HepG2 (cell line): ENCODE measurements around the gene EXOSC6. TPM values are rescaled to one million over a fixed set of nuclear protein-coding genes. Genes with fewer than 3 reads are reported as not detected.
A peak's percentile ranks its signal among the peaks of the same experiment; 100 is the strongest.

Source experiments
- BHLHE40 ChIP-seq: IDR thresholded peaks from 2 replicates; pipeline ENCODE4 v1.6.1; 2011; ENCODE audit warnings: low read length, improper control_type of control experiment
- CEBPB ChIP-seq: IDR thresholded peaks from 2 replicates; pipeline ENCODE4 v1.6.1; 2011; ENCODE audit warnings: low read depth, low read length, improper control_type of control experiment, borderline replicate concordance
- DZIP1 ChIP-seq: sonication (generic); formaldehyde crosslinking; IDR thresholded peaks from 2 replicates; pipeline ENCODE4 v1.5.0; 2020; ENCODE audit warnings: mild to moderate bottlenecking, missing genetic modification reagents
- ELF1 ChIP-seq: sonication (generic); formaldehyde crosslinking; IDR thresholded peaks from 2 replicates; pipeline ENCODE4 v1.4.0; 2020; ENCODE audit warnings: missing genetic modification reagents
- HMGA1 ChIP-seq: sonication (generic); formaldehyde crosslinking; conservative IDR thresholded peaks from 2 replicates; pipeline ENCODE4 v1.4.0; 2020; ENCODE audit warnings: missing genetic modification reagents
- HNRNPH1 ChIP-seq: fragments of 200-400 bp; formaldehyde crosslinking; optimal IDR thresholded peaks from 2 replicates; pipeline ENCODE3; 2017; ENCODE audit warnings: mild to moderate bottlenecking, low read depth, low read length
- HOXA5 ChIP-seq: sonication (generic); formaldehyde crosslinking; IDR thresholded peaks from 2 replicates; pipeline ENCODE4 v1.4.0; 2020; ENCODE audit warnings: missing genetic modification reagents
- KLF9 ChIP-seq: IDR thresholded peaks from 2 replicates; pipeline ENCODE4 v1.6.1; 2016; ENCODE audit warnings: low read depth
- NR2C2 ChIP-seq: sonication (generic); formaldehyde crosslinking; IDR thresholded peaks from 2 replicates; pipeline ENCODE4 v1.4.0; 2020; ENCODE audit warnings: missing genetic modification reagents, mild to moderate bottlenecking, moderate library complexity, borderline replicate concordance
- NR2F1 ChIP-seq, 2 experiments: fragments of 450-650 bp in 1 of 2; formaldehyde crosslinking in 1 of 2; IDR thresholded peaks; 2 replicates each; pipeline versions ENCODE4 v1.5.0 to v1.6.1; 2016 to 2020; ENCODE audit warnings: mild to moderate bottlenecking in 1 of 2, missing compliant biosample characterization in 1 of 2, missing genetic modification reagents in 1 of 2, moderate library complexity in 1 of 2
- NR3C1 ChIP-seq: sonication (generic); formaldehyde crosslinking; IDR thresholded peaks from 2 replicates; pipeline ENCODE4 v1.4.0; 2020; ENCODE audit warnings: missing genetic modification reagents
- RBAK ChIP-seq: sonication (generic); formaldehyde crosslinking; IDR thresholded peaks from 2 replicates; pipeline ENCODE4 v1.5.1; 2020; ENCODE audit warnings: mild to moderate bottlenecking, missing genetic modification reagents
- REL ChIP-seq: sonication (generic); formaldehyde crosslinking; conservative IDR thresholded peaks from 2 replicates; pipeline ENCODE4 v1.8.0; 2022; ENCODE audit warnings: mild to moderate bottlenecking, missing genetic modification reagents, moderate library complexity
- RORA ChIP-seq: sonication (generic); formaldehyde crosslinking; IDR thresholded peaks from 2 replicates; pipeline ENCODE4 v1.5.0; 2020; ENCODE audit warnings: mild to moderate bottlenecking, missing genetic modification reagents, moderate library complexity
- ZBTB8A ChIP-seq: sonication (generic); formaldehyde crosslinking; IDR thresholded peaks from 2 replicates; pipeline ENCODE4 v1.4.0; 2020; ENCODE audit warnings: mild to moderate bottlenecking, low read depth, missing genetic modification reagents, borderline replicate concordance
- ZNF274 ChIP-seq: sonication (generic); formaldehyde crosslinking; IDR thresholded peaks from 2 replicates; pipeline ENCODE4 v1.5.1; 2020; ENCODE audit warnings: mild to moderate bottlenecking, missing genetic modification reagents
- ZNF703 ChIP-seq: sonication (generic); formaldehyde crosslinking; IDR thresholded peaks from 2 replicates; pipeline ENCODE4 v1.5.1; 2020; ENCODE audit warnings: missing genetic modification reagents, mild to moderate bottlenecking, moderate library complexity, borderline replicate concordance
- ZZZ3 ChIP-seq: sonication (generic); formaldehyde crosslinking; IDR thresholded peaks from 2 replicates; pipeline ENCODE4 v1.4.0; 2020; ENCODE audit warnings: missing genetic modification reagents, mild to moderate bottlenecking, borderline replicate concordance
- polyA plus RNA-seq, 8 experiments: library from polyadenylated mRNA; depleted of rRNA in 3 of 8; stranded (reverse) in 7 of 8; unstranded in 1 of 8; fragments of >200 nt; fragmentation: Illumina TruSeq in 4 of 8; extraction: Trizol in 4 of 8; gene quantifications; 2 replicates each; pipeline versions ENCODE4 v1.2.1 to v1.2.3, GENCODE V29; 2011 to 2016; ENCODE audit warnings: low read depth in 4 of 8, missing spikeins in 1 of 8, mixed read lengths in 1 of 8; ENCODE audit not compliant: insufficient read depth in 1 of 8
- total RNA-seq, 5 experiments: library from RNA; depleted of rRNA; stranded (reverse); fragments of >200 nt; fragmentation: Illumina TruSeq; extraction: Trizol; gene quantifications; 2 replicates each; pipeline ENCODE4 v1.2.3, GENCODE V29; 2016; ENCODE audit warnings: low read depth in 1 of 5
- TF ChIP-seq, protein P1 (sequence below), 2 experiments: IDR thresholded peaks; 2 replicates each; pipeline ENCODE4 v1.6.1; 2011 to 2012; ENCODE audit warnings: low read length in 2 of 2, borderline replicate concordance in 1 of 2, low read depth in 1 of 2, mild to moderate bottlenecking in 1 of 2, moderate library complexity in 1 of 2
- TF ChIP-seq, protein P2 (sequence below), 2 experiments: fragments of 450-650 bp in 1 of 2; sonication (generic) in 1 of 2; formaldehyde crosslinking; IDR thresholded peaks; 2 replicates each; pipeline versions ENCODE4 v1.5.0 to v1.8.0; 2020 to 2022; ENCODE audit warnings: mild to moderate bottlenecking in 1 of 2, missing genetic modification reagents in 1 of 2

EXOSC6 gene
- total and polyA plus RNA-seq, 2 of the 13 experiments (the other 11 are each of a cell fraction or from before 2014, with no cell fraction given): 13.1 to 39.9 TPM

DNA sequence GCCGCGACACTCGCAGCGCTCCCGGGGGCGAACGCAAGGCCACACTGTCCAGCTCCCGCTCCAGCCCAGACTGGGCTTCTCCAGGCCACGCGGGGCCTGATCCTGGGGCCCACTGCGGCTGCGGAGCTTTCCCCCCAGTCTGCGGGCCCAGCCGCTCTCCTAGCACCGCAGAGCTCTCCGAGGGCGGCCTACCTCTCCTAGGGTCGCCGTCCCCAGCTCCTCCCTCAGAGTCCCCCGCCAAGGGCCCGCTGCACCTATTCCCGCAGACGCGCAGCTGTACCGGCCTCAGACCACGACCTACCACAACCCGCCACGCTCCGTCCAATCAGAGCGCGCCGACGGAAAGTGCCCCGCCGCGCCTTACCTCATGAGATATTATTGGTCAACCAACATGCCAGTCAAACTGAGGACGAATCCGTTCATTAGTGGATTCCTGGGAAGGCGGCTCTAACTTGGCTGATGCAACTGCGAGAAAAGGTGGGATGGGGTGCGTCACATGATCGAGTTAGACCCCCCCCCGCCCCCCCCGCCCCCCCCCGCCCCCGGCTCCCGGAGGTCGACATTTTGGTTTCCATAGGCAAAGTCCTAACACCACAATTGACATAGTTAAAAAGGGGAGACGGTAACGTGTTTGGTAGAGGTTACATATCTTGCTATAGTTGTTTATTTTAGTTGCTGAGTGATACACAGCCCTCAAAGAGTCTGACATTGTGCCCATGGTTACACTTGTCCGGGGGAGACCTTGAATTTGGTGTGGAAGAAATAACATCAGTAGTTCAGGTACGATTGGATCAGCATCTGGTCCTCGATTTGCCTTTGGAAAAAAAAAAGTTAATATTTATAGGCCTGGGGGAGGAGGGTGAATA, 37.7 kb upstream of the EXOSC6 start, which contains the start of gene AARS1 (continued):
- TF ChIP-seq DZIP1 (peak; percentile 90), ZZZ3 (peak; percentile 51), ELF1 (no peak; the same call in 1 of the 2 replicates), RORA (CRISPR knock-in tag) (no peak), NR2F1 (CRISPR knock-in tag; IDR thresholded peaks at IDR 0.05) (peak in 1 of 2 experiments; percentile 11; a peak in 1 of 4 replicates), HNRNPH1 (peak; percentile 91), NR2C2 (CRISPR knock-in tag) (peak; percentile 58), HMGA1 (no peak), ZNF274 (CRISPR knock-in tag) (peak; percentile 93), REL (CRISPR knock-in tag) (0 out of 2 replicates have a peak, but pooled peaks have one; percentile 34), ZBTB8A (CRISPR knock-in tag) (no peak), ZNF703 (CRISPR knock-in tag) (no peak), KLF9 (CRISPR knock-in tag) (peak; percentile 70; the same call in 1 of the 2 replicates), NR3C1 (CRISPR knock-in tag) (no peak), CEBPB (peak; percentile 96), RBAK (no peak), HOXA5 (CRISPR knock-in tag) (peak; percentile 97), BHLHE40 (peak; percentile 25)
- TF ChIP-seq, protein P1, sequence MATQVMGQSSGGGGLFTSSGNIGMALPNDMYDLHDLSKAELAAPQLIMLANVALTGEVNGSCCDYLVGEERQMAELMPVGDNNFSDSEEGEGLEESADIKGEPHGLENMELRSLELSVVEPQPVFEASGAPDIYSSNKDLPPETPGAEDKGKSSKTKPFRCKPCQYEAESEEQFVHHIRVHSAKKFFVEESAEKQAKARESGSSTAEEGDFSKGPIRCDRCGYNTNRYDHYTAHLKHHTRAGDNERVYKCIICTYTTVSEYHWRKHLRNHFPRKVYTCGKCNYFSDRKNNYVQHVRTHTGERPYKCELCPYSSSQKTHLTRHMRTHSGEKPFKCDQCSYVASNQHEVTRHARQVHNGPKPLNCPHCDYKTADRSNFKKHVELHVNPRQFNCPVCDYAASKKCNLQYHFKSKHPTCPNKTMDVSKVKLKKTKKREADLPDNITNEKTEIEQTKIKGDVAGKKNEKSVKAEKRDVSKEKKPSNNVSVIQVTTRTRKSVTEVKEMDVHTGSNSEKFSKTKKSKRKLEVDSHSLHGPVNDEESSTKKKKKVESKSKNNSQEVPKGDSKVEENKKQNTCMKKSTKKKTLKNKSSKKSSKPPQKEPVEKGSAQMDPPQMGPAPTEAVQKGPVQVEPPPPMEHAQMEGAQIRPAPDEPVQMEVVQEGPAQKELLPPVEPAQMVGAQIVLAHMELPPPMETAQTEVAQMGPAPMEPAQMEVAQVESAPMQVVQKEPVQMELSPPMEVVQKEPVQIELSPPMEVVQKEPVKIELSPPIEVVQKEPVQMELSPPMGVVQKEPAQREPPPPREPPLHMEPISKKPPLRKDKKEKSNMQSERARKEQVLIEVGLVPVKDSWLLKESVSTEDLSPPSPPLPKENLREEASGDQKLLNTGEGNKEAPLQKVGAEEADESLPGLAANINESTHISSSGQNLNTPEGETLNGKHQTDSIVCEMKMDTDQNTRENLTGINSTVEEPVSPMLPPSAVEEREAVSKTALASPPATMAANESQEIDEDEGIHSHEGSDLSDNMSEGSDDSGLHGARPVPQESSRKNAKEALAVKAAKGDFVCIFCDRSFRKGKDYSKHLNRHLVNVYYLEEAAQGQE (IDR thresholded peaks at IDR 0.05; ENCODE audit: borderline replicate concordance in 1 of 2, low read depth in 1 of 2, low read length in 2 of 2): peak in 1 of 2 experiments; percentile 39; a peak in 1 of 4 replicates
- TF ChIP-seq, protein P2, sequence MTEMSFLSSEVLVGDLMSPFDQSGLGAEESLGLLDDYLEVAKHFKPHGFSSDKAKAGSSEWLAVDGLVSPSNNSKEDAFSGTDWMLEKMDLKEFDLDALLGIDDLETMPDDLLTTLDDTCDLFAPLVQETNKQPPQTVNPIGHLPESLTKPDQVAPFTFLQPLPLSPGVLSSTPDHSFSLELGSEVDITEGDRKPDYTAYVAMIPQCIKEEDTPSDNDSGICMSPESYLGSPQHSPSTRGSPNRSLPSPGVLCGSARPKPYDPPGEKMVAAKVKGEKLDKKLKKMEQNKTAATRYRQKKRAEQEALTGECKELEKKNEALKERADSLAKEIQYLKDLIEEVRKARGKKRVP (CRISPR knock-in tag; IDR thresholded peaks at IDR 0.05): peak; percentile 98 to 99
